ENCODE results near the gene WAPL.

The WAPL gene

DNA sequence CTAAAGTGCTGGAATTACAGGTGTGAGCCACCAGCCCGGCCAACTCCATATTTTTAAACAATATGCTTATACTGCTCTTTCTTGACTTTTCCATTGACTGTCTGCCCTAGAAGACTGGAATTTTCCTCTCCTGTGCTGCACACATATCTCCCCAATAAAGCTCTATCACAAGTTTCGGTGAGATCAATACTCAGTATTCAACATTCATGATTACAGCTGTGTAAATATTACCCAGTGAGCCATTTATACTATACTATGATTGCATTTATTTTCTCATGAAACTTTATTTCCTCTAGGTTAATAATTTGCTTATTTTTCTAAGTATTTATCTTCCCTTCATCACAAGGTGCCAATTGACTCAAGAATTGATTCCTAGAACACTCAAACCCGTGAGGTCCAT is 106.5 kb downstream of the WAPL start:
- TF ChIP-seq TAF1 (IDR thresholded peaks at IDR 0.05; ENCODE audit: low read depth): no peak
- TF ChIP-seq, protein P1, sequence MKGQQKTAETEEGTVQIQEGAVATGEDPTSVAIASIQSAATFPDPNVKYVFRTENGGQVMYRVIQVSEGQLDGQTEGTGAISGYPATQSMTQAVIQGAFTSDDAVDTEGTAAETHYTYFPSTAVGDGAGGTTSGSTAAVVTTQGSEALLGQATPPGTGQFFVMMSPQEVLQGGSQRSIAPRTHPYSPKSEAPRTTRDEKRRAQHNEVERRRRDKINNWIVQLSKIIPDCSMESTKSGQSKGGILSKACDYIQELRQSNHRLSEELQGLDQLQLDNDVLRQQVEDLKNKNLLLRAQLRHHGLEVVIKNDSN (IDR thresholded peaks at IDR 0.05): no peak
- no peak for TF ChIP-seq ZBTB7A (IDR thresholded peaks at IDR 0.05; ENCODE audit: low read depth)
- TF ChIP-seq CREB1 (IDR thresholded peaks at IDR 0.05; ENCODE audit: low read depth): no peak
- TF ChIP-seq, protein P2, sequence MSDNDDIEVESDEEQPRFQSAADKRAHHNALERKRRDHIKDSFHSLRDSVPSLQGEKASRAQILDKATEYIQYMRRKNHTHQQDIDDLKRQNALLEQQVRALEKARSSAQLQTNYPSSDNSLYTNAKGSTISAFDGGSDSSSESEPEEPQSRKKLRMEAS (IDR thresholded peaks at IDR 0.05): no peak
- TF ChIP-seq TCF12 (IDR thresholded peaks at IDR 0.05; ENCODE audit: low read depth): no peak

DNA sequence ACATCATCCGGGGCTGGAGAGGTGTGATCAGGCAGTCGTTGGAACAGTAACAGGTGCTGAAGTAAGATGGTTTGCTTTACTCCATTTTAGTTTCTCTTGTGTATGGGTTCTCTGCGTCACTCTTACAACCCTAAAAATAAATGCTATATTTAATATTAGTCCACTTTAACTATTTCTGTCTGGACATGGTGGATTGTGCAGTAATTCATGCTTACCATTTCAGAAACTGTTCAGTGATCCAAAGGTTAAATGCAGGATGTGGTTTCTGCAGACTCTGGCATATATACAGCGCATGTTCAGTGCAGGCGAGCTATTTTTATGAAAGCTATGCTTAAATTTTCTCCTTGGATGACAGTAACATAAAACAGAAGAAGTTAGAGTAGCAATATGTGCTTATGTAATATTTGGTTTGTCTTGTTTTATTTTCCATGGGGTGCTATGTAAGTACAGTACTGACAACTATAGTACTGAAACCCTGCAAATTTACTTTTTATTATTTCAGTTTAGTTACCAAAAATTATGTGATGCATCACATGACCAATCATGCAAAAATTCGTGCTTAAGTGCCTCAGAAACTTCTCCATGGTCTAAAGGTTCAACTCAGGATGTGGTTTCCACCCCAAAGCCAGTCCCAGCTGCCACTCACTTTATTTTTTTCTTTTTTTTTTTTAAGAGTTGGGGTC is 108.4 kb downstream of the WAPL start:
- no peak for TF ChIP-seq RAD21 (IDR thresholded peaks at IDR 0.05; ENCODE audit: low read depth)
- no peak for TF ChIP-seq TCF12 (IDR thresholded peaks at IDR 0.05; ENCODE audit: low read depth)
- TF ChIP-seq, protein P1 (IDR thresholded peaks at IDR 0.05): no peak
- TF ChIP-seq EP300 (IDR thresholded peaks at IDR 0.05; ENCODE audit: borderline replicate concordance): no peak
- no peak for TF ChIP-seq YY1 (IDR thresholded peaks at IDR 0.05; ENCODE audit: low read depth)
- no peak for TF ChIP-seq EGR1 (IDR thresholded peaks at IDR 0.05)
- TF ChIP-seq TAF1 (IDR thresholded peaks at IDR 0.05; ENCODE audit: low read depth): no peak
- no peak for TF ChIP-seq TEAD4 (IDR thresholded peaks at IDR 0.05)
- no peak for TF ChIP-seq FOXM1 (IDR thresholded peaks at IDR 0.05; ENCODE audit: borderline replicate concordance, low read depth)
- TF ChIP-seq, protein P2 (IDR thresholded peaks at IDR 0.05): no peak
- no peak for TF ChIP-seq NFIC (IDR thresholded peaks at IDR 0.05)
- TF ChIP-seq ZBTB7A (IDR thresholded peaks at IDR 0.05; ENCODE audit: low read depth): no peak
- TF ChIP-seq CEBPB (IDR thresholded peaks at IDR 0.05): no peak
- TF ChIP-seq, protein P3, sequence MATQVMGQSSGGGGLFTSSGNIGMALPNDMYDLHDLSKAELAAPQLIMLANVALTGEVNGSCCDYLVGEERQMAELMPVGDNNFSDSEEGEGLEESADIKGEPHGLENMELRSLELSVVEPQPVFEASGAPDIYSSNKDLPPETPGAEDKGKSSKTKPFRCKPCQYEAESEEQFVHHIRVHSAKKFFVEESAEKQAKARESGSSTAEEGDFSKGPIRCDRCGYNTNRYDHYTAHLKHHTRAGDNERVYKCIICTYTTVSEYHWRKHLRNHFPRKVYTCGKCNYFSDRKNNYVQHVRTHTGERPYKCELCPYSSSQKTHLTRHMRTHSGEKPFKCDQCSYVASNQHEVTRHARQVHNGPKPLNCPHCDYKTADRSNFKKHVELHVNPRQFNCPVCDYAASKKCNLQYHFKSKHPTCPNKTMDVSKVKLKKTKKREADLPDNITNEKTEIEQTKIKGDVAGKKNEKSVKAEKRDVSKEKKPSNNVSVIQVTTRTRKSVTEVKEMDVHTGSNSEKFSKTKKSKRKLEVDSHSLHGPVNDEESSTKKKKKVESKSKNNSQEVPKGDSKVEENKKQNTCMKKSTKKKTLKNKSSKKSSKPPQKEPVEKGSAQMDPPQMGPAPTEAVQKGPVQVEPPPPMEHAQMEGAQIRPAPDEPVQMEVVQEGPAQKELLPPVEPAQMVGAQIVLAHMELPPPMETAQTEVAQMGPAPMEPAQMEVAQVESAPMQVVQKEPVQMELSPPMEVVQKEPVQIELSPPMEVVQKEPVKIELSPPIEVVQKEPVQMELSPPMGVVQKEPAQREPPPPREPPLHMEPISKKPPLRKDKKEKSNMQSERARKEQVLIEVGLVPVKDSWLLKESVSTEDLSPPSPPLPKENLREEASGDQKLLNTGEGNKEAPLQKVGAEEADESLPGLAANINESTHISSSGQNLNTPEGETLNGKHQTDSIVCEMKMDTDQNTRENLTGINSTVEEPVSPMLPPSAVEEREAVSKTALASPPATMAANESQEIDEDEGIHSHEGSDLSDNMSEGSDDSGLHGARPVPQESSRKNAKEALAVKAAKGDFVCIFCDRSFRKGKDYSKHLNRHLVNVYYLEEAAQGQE (IDR thresholded peaks at IDR 0.05; ENCODE audit: low read depth): no peak
- TF ChIP-seq CREB1 (IDR thresholded peaks at IDR 0.05; ENCODE audit: low read depth): no peak

DNA sequence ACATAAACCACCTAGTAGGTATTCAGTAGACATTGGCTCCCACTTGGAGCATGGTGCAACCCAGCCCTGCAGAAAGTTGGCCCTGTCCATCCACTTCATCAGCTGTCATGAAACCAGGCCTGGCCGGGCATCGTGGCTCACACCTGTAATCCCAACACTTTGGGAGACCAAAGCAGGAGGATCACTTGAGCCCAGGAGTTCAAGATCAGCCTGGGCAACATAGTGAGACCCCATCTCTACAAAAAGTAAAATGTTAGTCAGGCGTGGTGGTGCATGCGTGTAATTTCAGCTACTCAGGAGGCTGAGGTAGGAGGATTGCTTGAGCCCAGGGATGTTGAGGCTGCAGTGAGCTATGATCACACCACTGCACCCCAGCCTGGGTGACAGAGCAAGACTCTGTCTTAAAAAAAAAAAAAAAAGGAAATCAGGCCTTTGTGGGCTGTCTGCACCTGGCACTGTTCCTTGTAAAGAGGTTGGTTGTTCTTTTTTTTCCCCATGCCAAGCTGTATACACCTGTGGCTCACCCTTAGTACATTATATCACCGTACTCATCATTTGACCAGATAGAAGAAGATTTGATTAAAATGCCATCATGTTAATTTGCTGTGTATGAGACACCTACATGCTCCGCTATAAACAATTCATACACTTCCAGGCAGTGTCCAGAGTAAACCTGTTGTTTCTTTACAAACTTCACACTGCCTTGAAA is 109.6 kb downstream of the WAPL start:
- no peak for TF ChIP-seq CREB1 (IDR thresholded peaks at IDR 0.05; ENCODE audit: low read depth)
- no peak for TF ChIP-seq NFIC (IDR thresholded peaks at IDR 0.05)
- TF ChIP-seq CEBPB (IDR thresholded peaks at IDR 0.05): no peak
- TF ChIP-seq, protein P3 (IDR thresholded peaks at IDR 0.05; ENCODE audit: low read depth): no peak
- TF ChIP-seq FOXM1 (IDR thresholded peaks at IDR 0.05; ENCODE audit: borderline replicate concordance, low read depth): no peak

DNA sequence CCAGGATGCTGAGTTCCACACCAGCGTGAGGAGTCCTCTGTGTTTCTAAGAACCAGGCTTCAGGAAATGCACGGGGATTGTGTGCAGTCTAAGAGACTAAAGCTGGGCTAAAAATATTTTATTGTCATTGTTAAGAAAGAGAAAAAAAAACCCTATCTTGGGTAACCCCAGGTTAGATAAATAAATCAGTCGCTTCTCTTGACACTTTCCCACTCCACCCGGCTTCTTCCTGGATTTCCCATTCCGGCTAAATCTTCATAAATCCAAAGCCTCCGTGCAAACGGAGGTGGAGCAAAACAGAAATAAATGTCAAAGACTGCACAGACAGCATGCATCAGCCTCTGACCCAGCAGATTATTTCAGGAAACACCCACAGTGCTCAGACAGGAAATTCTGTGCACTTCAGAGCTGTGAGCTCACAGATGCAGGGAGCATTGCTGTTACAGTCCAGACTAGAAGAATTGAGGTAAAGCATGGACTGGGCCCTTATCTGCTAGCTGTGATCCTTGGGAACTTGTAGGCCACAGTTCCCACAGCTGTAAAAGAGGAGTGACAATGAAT is 110.2 kb downstream of the WAPL start:
- no peak for TF ChIP-seq YY1 (IDR thresholded peaks at IDR 0.05; ENCODE audit: low read depth)
- TF ChIP-seq, protein P1 (IDR thresholded peaks at IDR 0.05): no peak
- TF ChIP-seq EGR1 (IDR thresholded peaks at IDR 0.05): no peak
- TF ChIP-seq TAF1 (IDR thresholded peaks at IDR 0.05; ENCODE audit: low read depth): no peak
- TF ChIP-seq FOXM1 (IDR thresholded peaks at IDR 0.05; ENCODE audit: borderline replicate concordance, low read depth): no peak
- TF ChIP-seq TCF12 (IDR thresholded peaks at IDR 0.05; ENCODE audit: low read depth): no peak
- TF ChIP-seq, protein P3 (IDR thresholded peaks at IDR 0.05; ENCODE audit: low read depth): no peak
- TF ChIP-seq RAD21 (IDR thresholded peaks at IDR 0.05; ENCODE audit: low read depth): no peak
- TF ChIP-seq, protein P2 (IDR thresholded peaks at IDR 0.05): no peak

Measured in Ishikawa (cell line).